ENCODE data around the gene HABP2.

GRCh38 chr10:113604572-113604971, 51.7 kb downstream of the HABP2 start:
- TF ChIP-seq CTCF (conservative IDR thresholded peaks at IDR 0.05), result no peak
- no peak for TF ChIP-seq ZFX (IDR thresholded peaks at IDR 0.05)
